ENCODE results near the gene CATSPERE.

GRCh38 chr1:244536316-244536715 lies 75.2 kb downstream of the CATSPERE start:
- TF ChIP-seq, protein P1, sequence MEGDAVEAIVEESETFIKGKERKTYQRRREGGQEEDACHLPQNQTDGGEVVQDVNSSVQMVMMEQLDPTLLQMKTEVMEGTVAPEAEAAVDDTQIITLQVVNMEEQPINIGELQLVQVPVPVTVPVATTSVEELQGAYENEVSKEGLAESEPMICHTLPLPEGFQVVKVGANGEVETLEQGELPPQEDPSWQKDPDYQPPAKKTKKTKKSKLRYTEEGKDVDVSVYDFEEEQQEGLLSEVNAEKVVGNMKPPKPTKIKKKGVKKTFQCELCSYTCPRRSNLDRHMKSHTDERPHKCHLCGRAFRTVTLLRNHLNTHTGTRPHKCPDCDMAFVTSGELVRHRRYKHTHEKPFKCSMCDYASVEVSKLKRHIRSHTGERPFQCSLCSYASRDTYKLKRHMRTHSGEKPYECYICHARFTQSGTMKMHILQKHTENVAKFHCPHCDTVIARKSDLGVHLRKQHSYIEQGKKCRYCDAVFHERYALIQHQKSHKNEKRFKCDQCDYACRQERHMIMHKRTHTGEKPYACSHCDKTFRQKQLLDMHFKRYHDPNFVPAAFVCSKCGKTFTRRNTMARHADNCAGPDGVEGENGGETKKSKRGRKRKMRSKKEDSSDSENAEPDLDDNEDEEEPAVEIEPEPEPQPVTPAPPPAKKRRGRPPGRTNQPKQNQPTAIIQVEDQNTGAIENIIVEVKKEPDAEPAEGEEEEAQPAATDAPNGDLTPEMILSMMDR (IDR thresholded peaks at IDR 0.05; ENCODE audit: control extremely low read depth in 1 of 3, insufficient read depth in 1 of 3, low read depth in 1 of 3, low read length in 3 of 3): no peak
- TF ChIP-seq POLR2A (IDR thresholded peaks at IDR 0.05; ENCODE audit: control extremely low read depth in 1 of 2, low read depth in 2 of 2, low read length in 2 of 2) (no peak), USF2 (IDR thresholded peaks at IDR 0.05; ENCODE audit: low read length) (no peak), SP2 (IDR thresholded peaks at IDR 0.05; ENCODE audit: low read length) (no peak), POLR2AphosphoS5 (IDR thresholded peaks at IDR 0.05; ENCODE audit: low read depth, low read length) (no peak), BRCA1 (IDR thresholded peaks at IDR 0.05; ENCODE audit: low read depth, low read length) (no peak), YY1 (IDR thresholded peaks at IDR 0.05; ENCODE audit: low read depth, low read length) (no peak), EP300 (IDR thresholded peaks at IDR 0.05; ENCODE audit: borderline replicate concordance in 1 of 2, low read depth in 2 of 2, low read length in 2 of 2) (no peak), TBP (IDR thresholded peaks at IDR 0.05; ENCODE audit: low read depth, low read length) (no peak), JUN (IDR thresholded peaks at IDR 0.05; ENCODE audit: low read depth, low read length) (no peak)
